ENCODE results near the gene ENO4. TPM values are rescaled to one million over a fixed set of nuclear protein-coding genes. Genes with fewer than 3 reads are reported as not detected.

ENO4 gene
- total and polyA plus RNA-seq, 8 donors, result 0.05 to 2.2 (median 0.31) TPM; not detected in 4

- Histone ChIP-seq H3K4me1 (no peaks in the 10 kb centered on the region), H3K27me3 (no peaks in the 10 kb centered on the region), H3K36me3 (peaks cover 0 to 20% (median 4%) of the 10 kb centered on the region in 4 donors), H3K4me3 (no peak overlapping the region), H3K9me3 (no peaks in the 10 kb centered on the region), H3K27ac (no peak overlapping the region)
- no peak for DNase-seq
- intact Hi-C loops (cut with DNase I; ENCODE audit: low total_unique reads), result no loop called here
- 77 to 87% (median 84%) methylated on average over 8 of the region's 8 CpGs for WGBS, 5 donors
- TF ChIP-seq POLR2A (IDR thresholded peaks at IDR 0.05) (no peak), CTCF (IDR thresholded peaks at IDR 0.05) (no peak), POLR2AphosphoS5 (IDR thresholded peaks at IDR 0.05) (no peak), EP300 (IDR thresholded peaks at IDR 0.05) (no peak)
Measured at GRCh38 chr10:116836902-116837523, 12.3 kb upstream of the ENO4 start.

DNA sequence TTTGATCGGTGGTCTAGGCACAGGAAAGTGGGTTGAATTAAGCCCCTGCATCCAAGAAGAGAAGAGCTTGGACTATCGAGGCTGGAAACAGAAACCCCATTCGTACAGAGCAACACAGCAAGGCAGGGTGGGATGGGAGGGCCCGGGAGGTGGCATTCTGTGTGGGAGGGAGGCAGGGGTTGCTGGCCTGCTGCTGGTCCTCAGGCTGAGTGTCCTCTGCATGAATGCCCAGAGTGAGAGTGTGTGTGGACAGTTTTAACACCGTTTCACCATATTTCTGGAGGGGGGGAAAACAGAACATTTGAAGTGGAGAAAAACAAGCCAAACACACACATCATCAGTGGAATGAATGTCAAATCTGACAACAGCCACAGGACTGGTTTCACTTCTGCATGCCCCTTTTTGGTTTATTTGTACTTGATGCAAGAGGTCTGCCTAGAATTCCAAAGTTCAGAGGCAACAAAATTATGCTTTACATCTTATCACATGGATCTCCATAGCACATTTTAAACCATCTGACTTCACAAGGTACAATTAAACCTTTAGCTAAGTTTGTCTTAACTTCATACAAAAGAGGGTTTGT is 11.1 kb upstream of the ENO4 start:
- no peak for DNase-seq
- Histone ChIP-seq H3K4me3 (no peak overlapping the region), H3K36me3 (peaks cover 0 to 11% (median 0%) of the 10 kb centered on the region in 4 donors), H3K4me1 (no peaks in the 10 kb centered on the region), H3K27me3 (no peaks in the 10 kb centered on the region), H3K9me3 (no peaks in the 10 kb centered on the region), H3K27ac (no peak overlapping the region)
- TF ChIP-seq EP300 (IDR thresholded peaks at IDR 0.05), result no peak
- no peak for TF ChIP-seq POLR2A (IDR thresholded peaks at IDR 0.05)
- TF ChIP-seq POLR2AphosphoS5 (IDR thresholded peaks at IDR 0.05), result no peak
- TF ChIP-seq CTCF (IDR thresholded peaks at IDR 0.05), result no peak
- intact Hi-C loops (cut with DNase I; ENCODE audit: low total_unique reads), result no loop called here
- WGBS, 5 donors, result 66 to 77% (median 73%) methylated on average over 5 of the region's 5 CpGs

- intact Hi-C loops (cut with DNase I; ENCODE audit: low total_unique reads), result no loop called here
- H3K9me3 ChIP-seq, result no peaks in the 10 kb centered on the region
- DNase-seq, result no peak
- H3K36me3 ChIP-seq, result no peaks in the 10 kb centered on the region
- H3K27me3 ChIP-seq, result no peaks in the 10 kb centered on the region
- 91 to 94% (median 93%) methylated on average over 6 of the region's 6 CpGs for WGBS, 5 donors
- no peak for TF ChIP-seq POLR2A (IDR thresholded peaks at IDR 0.05)
- no peak for TF ChIP-seq CTCF (IDR thresholded peaks at IDR 0.05)
- TF ChIP-seq EP300 (IDR thresholded peaks at IDR 0.05), result no peak
- TF ChIP-seq POLR2AphosphoS5 (IDR thresholded peaks at IDR 0.05), result no peak
- no peaks in the 10 kb centered on the region for H3K4me1 ChIP-seq
- H3K27ac ChIP-seq, result no peak overlapping the region
- no peak overlapping the region for H3K4me3 ChIP-seq
Measured at GRCh38 chr10:116840389-116841075, 8.8 kb upstream of the ENO4 start.

- DNase-seq, result no peak
- H3K4me3 ChIP-seq, result no peak overlapping the region
- no peak overlapping the region for H3K27ac ChIP-seq
- intact Hi-C loops (cut with DNase I; ENCODE audit: low total_unique reads), result no loop called here
- 60 to 71% (median 64%) methylated on average over 2 of the region's 2 CpGs for WGBS, 5 donors
- H3K36me3 ChIP-seq, result no peaks in the 10 kb centered on the region
- TF ChIP-seq POLR2AphosphoS5 (IDR thresholded peaks at IDR 0.05) (no peak), EP300 (IDR thresholded peaks at IDR 0.05) (no peak), CTCF (IDR thresholded peaks at IDR 0.05) (no peak), POLR2A (IDR thresholded peaks at IDR 0.05) (no peak)
- H3K4me1 ChIP-seq, result peaks cover 6 to 25% (median 20%) of the 10 kb centered on the region in 4 donors
- H3K9me3 ChIP-seq, result no peaks in the 10 kb centered on the region
- H3K27me3 ChIP-seq, result peaks cover 0 to 28% (median 0%) of the 10 kb centered on the region in 3 donors
Measured at GRCh38 chr10:116845823-116846222, 3.5 kb upstream of the ENO4 start.
